ENCODE measurements around the gene PCDH1. TPM values are rescaled to one million over a fixed set of nuclear protein-coding genes. Genes with fewer than 3 reads are reported as not detected.
A peak's percentile ranks its signal among the peaks of the same experiment; 100 is the strongest.

PCDH1 gene
- total RNA-seq, 2 experiments from 2014 or later: not detected

- intact Hi-C loops (cut with micrococcal nuclease): loop anchor here (1.0 to 2.0 kb wide), 5 partner anchors 30 to 214 kb away; no protein-coding TSS in a partner anchor
- ChIA-PET CTCF (interaction anchor here (0.6 to 7.7 kb wide), 54 partner anchors 9 to 312 kb away, joined by 3 to 263 read pairs (median 6); partner anchors contain the start of genes DELE1, PCDH12 and RNF14), POLR2A (interaction anchor here (1.0 to 3.1 kb wide), 3 partner anchors 177 to 186 kb away, joined by 3 to 19 read pairs (median 4); no protein-coding TSS in a partner anchor)
- Mint-ChIP-seq H3K36me3 (no peaks in the 10 kb centered on the region), H3K4me1 (ENCODE audit: low read depth) (peaks cover 22% of the 10 kb centered on the region), H3K4me3 (peak overlapping the region; percentile 59), H3K27ac (no peak overlapping the region), H3K27me3 (peaks cover 73% of the 10 kb centered on the region), H3K9me3 (no peaks in the 10 kb centered on the region)
- DNase-seq: peak; percentile 92
Observed at GRCh38 chr5:141878711-141879425, 658 bp upstream of the PCDH1 start.

GRCh38 chr5:141877356-141878185, 639 bp downstream of the PCDH1 start:
- DNase-seq: peak; percentile 44
- POLR2A ChIA-PET: interaction anchor here (3.1 kb wide), 1 partner anchor 185 kb away, joined by 19 read pairs; no protein-coding TSS in a partner anchor
- CTCF ChIA-PET: interaction anchor here (1.0 to 7.7 kb wide), 16 partner anchors 13 to 311 kb away, joined by 3 to 263 read pairs (median 8); partner anchors contain the start of genes DELE1 and PCDH12
- Mint-ChIP-seq H3K4me1 (ENCODE audit: low read depth) (peaks cover 21% of the 10 kb centered on the region), H3K4me3 (peak overlapping the region; percentile 49), H3K36me3 (no peaks in the 10 kb centered on the region), H3K27ac (no peak overlapping the region), H3K27me3 (peaks cover 73% of the 10 kb centered on the region), H3K9me3 (no peaks in the 10 kb centered on the region)
- intact Hi-C loops (cut with micrococcal nuclease): loop anchor here (2.0 kb wide), 1 partner anchor 83 kb away; no protein-coding TSS in a partner anchor

GRCh38 chr5:141876628-141877355, 1.4 kb downstream of the PCDH1 start:
- Mint-ChIP-seq H3K27ac (no peak overlapping the region), H3K9me3 (no peaks in the 10 kb centered on the region), H3K27me3 (peaks cover 70% of the 10 kb centered on the region), H3K4me3 (peak overlapping the region; percentile 4), H3K4me1 (ENCODE audit: low read depth) (peaks cover 21% of the 10 kb centered on the region), H3K36me3 (no peaks in the 10 kb centered on the region)
- CTCF ChIA-PET: interaction anchor here (1.2 to 7.7 kb wide), 7 partner anchors 14 to 184 kb away, joined by 5 to 263 read pairs (median 40); partner anchors contain the start of genes DELE1 and PCDH12
- no peak for DNase-seq
- intact Hi-C loops (cut with micrococcal nuclease): no loop called here
- POLR2A ChIA-PET: interaction anchor here (3.1 kb wide), 1 partner anchor 184 kb away, joined by 19 read pairs; no protein-coding TSS in a partner anchor

GRCh38 chr5:141875795-141876627, 2.2 kb downstream of the PCDH1 start:
- H3K27me3 Mint-ChIP-seq: peaks cover 67% of the 10 kb centered on the region
- peaks cover 21% of the 10 kb centered on the region for H3K4me1 Mint-ChIP-seq (ENCODE audit: low read depth)
- no peaks in the 10 kb centered on the region for H3K36me3 Mint-ChIP-seq
- no peaks in the 10 kb centered on the region for H3K9me3 Mint-ChIP-seq
- ChIA-PET CTCF (interaction anchor here (1.2 to 7.7 kb wide), 6 partner anchors 65 to 185 kb away, joined by 4 to 263 read pairs (median 6); no protein-coding TSS in a partner anchor), POLR2A (interaction anchor here (0.6 to 1.0 kb wide), 2 partner anchors 183 to 494 kb away, joined by 3 read pairs; no protein-coding TSS in a partner anchor)
- no peak overlapping the region for H3K4me3 Mint-ChIP-seq
- intact Hi-C loops (cut with micrococcal nuclease): no loop called here
- DNase-seq: no peak
- no peak overlapping the region for H3K27ac Mint-ChIP-seq

- ChIA-PET POLR2A (interaction anchor here (0.6 to 1.0 kb wide), 2 partner anchors 182 to 495 kb away, joined by 3 read pairs; no protein-coding TSS in a partner anchor), CTCF (interaction anchor here (1.2 to 1.6 kb wide), 3 partner anchors 86 to 184 kb away, joined by 4 to 6 read pairs (median 5); no protein-coding TSS in a partner anchor)
- H3K27me3 Mint-ChIP-seq: peaks cover 65% of the 10 kb centered on the region
- DNase-seq: no peak
- no peak overlapping the region for H3K4me3 Mint-ChIP-seq
- H3K4me1 Mint-ChIP-seq (ENCODE audit: low read depth): peaks cover 21% of the 10 kb centered on the region
- no peak overlapping the region for H3K27ac Mint-ChIP-seq
- intact Hi-C loops (cut with micrococcal nuclease): no loop called here
- H3K36me3 Mint-ChIP-seq: no peaks in the 10 kb centered on the region
- H3K9me3 Mint-ChIP-seq: no peaks in the 10 kb centered on the region
Observed at GRCh38 chr5:141875022-141875740, 3.0 kb downstream of the PCDH1 start.

GRCh38 chr5:141874262-141874964, 3.8 kb downstream of the PCDH1 start:
- Mint-ChIP-seq H3K27ac (no peak overlapping the region), H3K9me3 (no peaks in the 10 kb centered on the region), H3K27me3 (peaks cover 62% of the 10 kb centered on the region), H3K36me3 (no peaks in the 10 kb centered on the region), H3K4me3 (no peak overlapping the region), H3K4me1 (ENCODE audit: low read depth) (peaks cover 21% of the 10 kb centered on the region)
- no peak for DNase-seq
- intact Hi-C loops (cut with micrococcal nuclease): no loop called here
- CTCF ChIA-PET: interaction anchor here (1.2 to 1.6 kb wide), 3 partner anchors 87 to 183 kb away, joined by 4 to 6 read pairs (median 5); no protein-coding TSS in a partner anchor
- POLR2A ChIA-PET: no interaction called here

- DNase-seq: no peak
- Mint-ChIP-seq H3K27me3 (peaks cover 58% of the 10 kb centered on the region), H3K4me3 (no peak overlapping the region), H3K27ac (no peak overlapping the region), H3K9me3 (no peaks in the 10 kb centered on the region), H3K4me1 (ENCODE audit: low read depth) (peaks cover 16% of the 10 kb centered on the region), H3K36me3 (no peaks in the 10 kb centered on the region)
- ChIA-PET POLR2A (no interaction called here), CTCF (no interaction called here)
- intact Hi-C loops (cut with micrococcal nuclease): no loop called here
Observed at GRCh38 chr5:141873933-141874261, 4.3 kb downstream of the PCDH1 start.

GRCh38 chr5:141872496-141873356, 5.5 kb downstream of the PCDH1 start:
- Mint-ChIP-seq H3K4me3 (no peak overlapping the region), H3K27me3 (peaks cover 52% of the 10 kb centered on the region), H3K36me3 (no peaks in the 10 kb centered on the region), H3K4me1 (ENCODE audit: low read depth) (peaks cover 12% of the 10 kb centered on the region), H3K27ac (no peak overlapping the region), H3K9me3 (no peaks in the 10 kb centered on the region)
- CTCF ChIA-PET: no interaction called here
- intact Hi-C loops (cut with micrococcal nuclease): no loop called here
- POLR2A ChIA-PET: no interaction called here
- no peak for DNase-seq

- Mint-ChIP-seq H3K27ac (no peak overlapping the region), H3K9me3 (no peaks in the 10 kb centered on the region), H3K36me3 (no peaks in the 10 kb centered on the region), H3K4me1 (ENCODE audit: low read depth) (peaks cover 4% of the 10 kb centered on the region), H3K27me3 (peaks cover 45% of the 10 kb centered on the region), H3K4me3 (no peak overlapping the region)
- CTCF ChIA-PET: no interaction called here
- POLR2A ChIA-PET: no interaction called here
- intact Hi-C loops (cut with micrococcal nuclease): no loop called here
- no peak for DNase-seq
Observed at GRCh38 chr5:141871870-141872269, 6.3 kb downstream of the PCDH1 start.

Data from activated CD4-positive, alpha-beta memory T cell treated with anti-CD3 and anti-CD28 coated beads for 36 hours (primary cell).